GM18526 (cell line): ENCODE data around the gene NMUR2.

Source experiments
- POLR2A ChIP-seq: IDR thresholded peaks from 3 replicates; pipeline ENCODE4 v1.6.1; 2011; ENCODE audit not compliant: insufficient read length; ENCODE audit errors: extremely low read depth

Gene NMUR2

DNA sequence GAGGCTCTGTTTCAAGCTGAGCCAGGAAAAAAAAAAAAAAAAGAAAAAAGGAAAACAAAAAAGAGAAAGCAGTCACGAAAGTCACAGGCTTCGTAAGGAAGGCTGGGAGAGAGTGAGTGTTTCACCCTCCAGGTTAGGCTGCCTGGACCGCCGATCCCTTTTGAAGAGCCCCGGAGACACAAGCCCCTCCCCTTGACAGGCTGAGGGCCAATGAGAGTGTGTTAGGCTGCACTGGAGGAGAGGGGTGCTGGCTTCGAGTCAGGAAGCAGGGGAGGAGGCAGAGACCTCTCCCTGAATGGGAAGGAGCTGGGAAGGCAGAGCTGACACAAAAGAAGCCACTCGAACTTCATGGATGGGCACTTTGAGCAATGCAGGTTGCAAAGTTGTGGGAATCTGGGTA, at the start of gene NMUR2:
Gene NMUR2 (minus strand): TSS at position 135 of the 400 bp plus-strand sequence. CDS start 166 bp downstream, outside the sequence.
- no peak for TF ChIP-seq POLR2A

DNA sequence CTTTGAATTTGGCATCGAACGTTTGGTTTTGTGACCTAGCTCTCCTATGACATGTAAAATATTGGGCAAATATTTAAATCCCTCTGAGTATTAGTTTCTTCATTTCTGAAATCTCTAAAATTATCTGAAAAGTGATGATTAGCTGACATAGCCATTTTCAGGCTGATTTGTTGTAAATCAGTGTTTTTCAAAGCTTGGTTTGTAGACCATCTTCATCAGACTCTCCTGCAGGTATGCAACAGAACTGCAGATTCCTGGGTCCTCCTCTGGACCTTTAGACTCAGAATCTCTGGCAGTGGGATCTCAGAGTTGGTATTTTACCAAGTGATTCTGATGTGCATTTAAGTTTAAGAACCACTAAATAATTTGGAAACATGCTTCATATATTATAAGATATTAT, 38.9 kb upstream of the NMUR2 start:
- TF ChIP-seq POLR2A: no peak

DNA sequence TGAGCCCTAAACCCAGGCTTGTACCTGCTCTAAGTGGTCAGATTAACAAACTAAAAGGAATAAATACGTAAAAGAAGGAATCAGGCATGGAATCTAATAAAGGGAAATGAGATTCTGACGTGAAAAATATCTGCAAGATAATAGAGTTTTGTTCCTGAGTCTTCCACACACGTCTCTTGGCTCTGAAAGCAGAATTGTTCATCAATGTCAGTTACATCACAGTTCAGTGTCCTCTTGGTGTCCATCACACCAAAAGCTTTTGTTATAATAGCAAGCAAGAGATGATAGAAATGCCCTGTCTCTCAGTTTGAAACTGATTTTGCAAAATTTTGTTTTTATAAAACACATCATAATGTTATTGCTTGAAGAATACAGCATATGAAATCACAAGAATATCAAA, 34.7 kb upstream of the NMUR2 start:
- no peak for TF ChIP-seq POLR2A

DNA sequence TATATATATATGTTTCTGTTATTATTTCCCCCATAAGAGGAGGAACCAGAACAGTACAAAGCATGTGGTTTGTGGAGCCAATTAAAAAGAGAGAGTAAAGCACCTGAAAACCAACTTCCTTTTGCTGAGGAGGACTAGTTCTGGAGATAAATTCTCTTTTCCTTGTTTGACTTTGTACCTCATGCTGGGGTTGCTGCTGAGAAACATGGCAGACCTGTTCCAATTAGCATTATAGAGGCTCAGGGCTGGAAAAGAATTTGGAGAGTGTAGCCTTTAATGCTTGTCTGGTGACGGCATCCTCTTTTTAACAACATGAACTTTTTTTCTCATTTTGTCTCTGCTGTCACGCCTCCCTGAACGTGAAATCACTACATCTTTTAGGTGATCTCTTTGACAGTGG, 32.8 kb upstream of the NMUR2 start:
- no peak for TF ChIP-seq POLR2A

- no peak for TF ChIP-seq POLR2A
Measured at GRCh38 chr5:152427721-152428120, 22.6 kb upstream of the NMUR2 start.

DNA sequence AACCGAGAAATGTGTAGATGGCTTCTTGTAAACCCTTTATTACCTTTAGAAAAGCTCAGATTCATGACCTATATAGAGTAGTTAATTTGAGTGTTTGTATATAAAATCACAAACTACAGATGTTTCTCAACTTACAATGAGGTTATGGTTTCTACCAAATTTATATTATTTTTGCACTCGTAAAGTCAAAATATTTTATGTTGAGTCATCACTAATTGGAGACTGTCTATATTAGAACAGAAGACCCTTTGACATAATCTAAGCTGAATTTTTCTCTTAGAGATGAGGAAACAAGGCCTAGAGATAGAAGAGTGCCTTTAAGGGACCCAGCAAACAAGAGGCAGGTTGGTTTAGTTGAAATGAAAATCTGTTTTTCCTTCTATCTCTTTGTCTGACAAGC, 20.0 kb upstream of the NMUR2 start:
- TF ChIP-seq POLR2A: no peak

DNA sequence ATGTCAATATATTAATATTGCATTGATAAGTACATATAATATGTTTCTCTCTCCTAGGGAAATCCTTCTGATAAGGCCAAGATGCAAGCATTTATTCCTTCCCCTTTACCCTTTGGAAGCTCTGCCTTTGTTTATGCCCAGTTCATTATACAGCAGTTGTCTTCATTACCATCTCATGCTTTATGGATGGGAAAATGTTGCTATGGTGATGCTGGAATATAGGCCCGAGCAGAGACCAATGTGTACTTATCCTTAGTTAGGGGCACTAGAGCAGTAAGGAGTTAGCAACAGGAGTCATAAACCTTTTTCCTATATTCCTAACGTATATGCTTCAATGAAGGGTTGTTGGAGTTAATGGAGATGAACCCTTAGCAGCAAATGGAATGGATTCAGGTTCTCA, 19.4 kb upstream of the NMUR2 start:
- TF ChIP-seq POLR2A: no peak

DNA sequence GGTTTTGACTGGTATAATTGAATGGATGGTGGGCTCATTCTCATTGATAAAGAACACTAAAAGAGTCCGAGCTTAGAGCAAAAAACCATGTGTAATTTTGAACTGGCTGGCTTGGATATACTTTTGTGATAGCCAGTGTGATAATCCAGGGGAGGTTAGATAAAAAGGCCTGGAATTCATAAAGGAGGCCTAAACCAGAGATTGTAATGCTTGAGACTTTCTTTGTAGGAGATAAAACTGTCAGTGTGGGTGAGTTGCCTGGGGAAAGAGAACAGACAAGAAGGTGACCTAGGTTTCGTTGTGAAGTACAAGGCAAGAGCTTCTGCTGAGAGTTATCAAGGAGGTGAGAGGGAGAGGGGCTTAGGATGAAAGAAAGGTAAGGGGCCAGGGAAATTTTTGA, 17.0 kb upstream of the NMUR2 start:
- TF ChIP-seq POLR2A: no peak

DNA sequence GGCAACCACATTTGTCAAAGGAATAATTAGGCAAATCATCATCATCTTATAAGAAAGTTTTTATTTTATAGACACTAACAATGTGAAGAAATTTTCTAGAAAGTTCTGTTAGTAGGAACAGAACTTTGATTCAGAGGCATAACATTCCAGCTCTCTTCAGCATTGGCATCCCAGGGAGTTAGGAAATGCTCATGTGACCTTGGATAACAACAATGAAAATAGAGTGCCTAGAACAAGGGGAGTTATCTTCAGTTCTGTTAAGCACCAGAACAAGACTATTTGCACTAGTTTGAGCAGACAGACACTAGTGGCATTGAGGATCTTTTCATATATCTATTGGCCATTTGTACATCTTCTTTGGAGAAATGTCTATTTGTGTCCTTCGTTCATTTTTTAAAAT, 7.0 kb upstream of the NMUR2 start:
- TF ChIP-seq POLR2A: no peak

- no peak for TF ChIP-seq POLR2A
Measured at GRCh38 chr5:152406082-152406481, 1.0 kb upstream of the NMUR2 start.

GRCh38 chr5:152404494-152404893, 585 bp downstream of the NMUR2 start:
- no peak for TF ChIP-seq POLR2A

- no peak for TF ChIP-seq POLR2A
Measured at GRCh38 chr5:152403046-152403445, 2.0 kb downstream of the NMUR2 start.

DNA sequence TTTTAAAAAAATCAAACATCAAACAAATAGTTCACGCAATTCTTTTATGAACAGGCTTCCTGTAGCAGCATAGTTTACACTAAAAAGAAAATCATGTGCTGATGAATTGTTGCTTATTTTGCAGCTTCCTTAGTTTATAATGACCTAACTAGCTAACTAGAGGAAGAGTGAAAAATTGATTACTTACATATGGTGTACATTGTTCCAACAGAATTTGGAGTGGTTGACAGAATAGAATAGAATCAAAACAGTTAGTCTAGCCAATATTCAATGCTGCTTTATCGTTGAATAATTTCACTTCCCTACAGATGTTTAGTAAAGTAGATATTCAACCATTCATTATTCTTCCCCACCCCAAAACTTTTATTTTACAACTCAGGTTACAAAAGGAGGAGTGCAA, 4.2 kb downstream of the NMUR2 start:
- TF ChIP-seq POLR2A: no peak

DNA sequence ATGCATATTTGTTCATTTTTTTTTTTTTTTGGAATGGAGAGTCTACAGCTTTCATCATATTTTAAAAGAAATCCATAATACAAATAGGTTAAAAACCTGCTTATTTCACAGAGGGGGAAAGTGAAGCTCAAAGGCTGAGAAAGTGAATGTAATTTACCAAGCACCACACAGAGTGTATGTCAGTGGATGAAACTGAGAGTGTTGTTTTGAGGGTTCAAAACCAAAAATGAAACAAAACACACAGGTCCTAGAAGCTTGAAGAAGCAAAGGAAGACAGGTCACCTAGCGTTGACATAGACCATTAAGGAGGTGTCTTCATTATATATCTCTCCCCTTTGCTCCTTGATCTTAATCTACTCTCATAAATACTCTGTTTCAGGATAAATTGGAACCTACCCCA, 7.5 kb downstream of the NMUR2 start:
- no peak for TF ChIP-seq POLR2A

DNA sequence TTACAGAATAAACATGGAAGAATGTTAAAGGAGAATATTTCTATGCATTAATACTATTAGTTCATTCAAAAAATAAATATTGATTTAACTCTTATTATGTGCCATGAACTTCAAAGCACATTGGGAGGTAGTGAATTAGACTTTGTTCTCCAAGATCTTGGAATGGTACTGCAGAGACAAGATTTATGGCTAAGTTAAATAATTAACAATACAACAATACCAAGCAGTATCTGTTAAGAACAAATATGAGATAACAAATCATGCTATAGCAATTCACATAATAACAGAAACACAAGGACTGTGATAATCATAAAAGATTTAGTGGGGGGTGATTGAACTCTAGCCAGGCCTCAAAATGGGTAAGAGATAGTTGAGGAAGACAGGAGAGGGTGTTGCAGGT, 11.6 kb downstream of the NMUR2 start:
- no peak for TF ChIP-seq POLR2A

DNA sequence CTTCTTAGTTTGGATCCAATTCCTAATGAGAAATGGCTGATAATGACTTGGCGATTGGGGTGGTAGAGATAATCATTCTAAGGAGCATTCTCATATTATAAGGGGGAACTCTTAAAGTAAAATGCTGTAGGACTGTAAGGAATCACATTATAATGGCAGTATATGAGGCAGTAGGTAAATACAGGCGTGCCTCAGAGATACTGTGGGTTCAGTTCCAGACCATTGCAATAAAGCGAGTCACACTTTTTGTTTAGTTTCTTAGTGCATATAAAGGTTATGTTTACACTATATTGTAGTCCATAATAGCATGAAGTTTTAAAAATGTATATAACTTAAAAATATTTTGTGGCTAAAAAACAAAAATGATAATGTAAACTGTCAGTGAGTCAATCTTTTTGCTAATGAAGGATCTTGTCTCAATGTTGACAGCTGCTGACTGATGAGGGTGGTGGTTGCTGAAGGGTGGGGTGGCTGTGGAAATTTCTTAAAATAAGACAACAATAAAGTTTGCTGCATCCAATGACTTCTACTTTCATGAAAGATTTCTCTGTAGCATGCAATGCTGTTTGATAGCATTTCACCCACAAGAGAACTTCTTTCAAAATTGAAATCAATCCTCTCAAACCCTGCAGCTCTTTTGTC, 15.8 kb downstream of the NMUR2 start:
- no peak for TF ChIP-seq POLR2A

DNA sequence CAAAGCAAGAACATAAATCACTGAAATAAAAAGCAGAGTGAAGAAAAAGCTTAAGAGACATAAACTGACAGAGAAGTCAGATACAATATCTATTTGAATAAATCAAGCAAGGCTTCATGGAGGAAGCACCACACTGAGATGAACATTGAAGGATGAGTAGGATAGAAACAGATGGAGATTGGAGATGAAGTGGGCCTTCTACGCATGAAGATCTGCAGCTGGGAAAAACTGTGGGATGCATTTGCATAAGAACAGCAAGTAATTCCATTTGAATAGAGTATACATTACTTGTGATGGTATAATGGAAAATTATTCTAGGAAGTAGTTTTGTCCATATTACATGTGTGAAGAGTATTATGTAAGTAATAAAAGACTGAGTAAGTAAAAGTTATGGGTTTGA, 16.5 kb downstream of the NMUR2 start:
- TF ChIP-seq POLR2A: no peak
